ENCODE results near the gene KMT2B. TPM values are rescaled to one million over a fixed set of nuclear protein-coding genes. Genes with fewer than 3 reads are reported as not detected.

KMT2B gene
- total and polyA plus RNA-seq, 2 experiments from 2014 or later = 15.8 to 49.8 TPM

- Mint-ChIP-seq H3K27me3 (ENCODE audit: insufficient read depth, low read depth, poor library complexity) (peaks cover 5% of the 10 kb centered on the region), H3K27ac (no peak overlapping the region), H3K9me3 (no peaks in the 10 kb centered on the region), H3K36me3 (ENCODE audit: low read depth) (peaks cover 41% of the 10 kb centered on the region), H3K4me3 (peak overlapping the region; percentile 83), H3K4me1 (peaks cover 10% of the 10 kb centered on the region)
- peaks cover 4% of the 10 kb centered on the region; the same call in 1 of the 2 replicates for H3K4me1 ChIP-seq (ENCODE audit: insufficient read depth)
- peak overlapping the region; percentile 81; the same call in 1 of the 2 replicates for H3K27ac ChIP-seq (ENCODE audit: low read depth)
- H4K20me1 ChIP-seq (replicated peaks; ENCODE audit: insufficient read depth) = no peaks in the 10 kb centered on the region; the same call in 1 of the 2 replicates
- H3K27me3 ChIP-seq (ENCODE audit: insufficient read depth) = no peaks in the 10 kb centered on the region
- H3K4me2 ChIP-seq = peak overlapping the region; percentile 91
- peak; percentile 12 for ATAC-seq
- H3K9me2 ChIP-seq (ENCODE audit: insufficient read depth) = no peaks in the 10 kb centered on the region
- TF ChIP-seq STAT1 (IDR thresholded peaks at IDR 0.05; ENCODE audit: unreplicated experiment) = no peak
- no peak for TF ChIP-seq EZH2phosphoT487 (IDR thresholded peaks at IDR 0.05; ENCODE audit: unreplicated experiment)
- TF ChIP-seq POLR2AphosphoS5 (IDR thresholded peaks at IDR 0.05; ENCODE audit: low read depth) = 0 out of 2 replicates have a peak, but pooled peaks have one; percentile 1
- 0 out of 4 replicates have a peak, but pooled peaks of 1 of the 2 experiments have one; percentile 11 for TF ChIP-seq CTCF (conservative IDR thresholded peaks at IDR 0.05; ENCODE audit: low read depth in 2 of 2)
- TF ChIP-seq, protein P1, sequence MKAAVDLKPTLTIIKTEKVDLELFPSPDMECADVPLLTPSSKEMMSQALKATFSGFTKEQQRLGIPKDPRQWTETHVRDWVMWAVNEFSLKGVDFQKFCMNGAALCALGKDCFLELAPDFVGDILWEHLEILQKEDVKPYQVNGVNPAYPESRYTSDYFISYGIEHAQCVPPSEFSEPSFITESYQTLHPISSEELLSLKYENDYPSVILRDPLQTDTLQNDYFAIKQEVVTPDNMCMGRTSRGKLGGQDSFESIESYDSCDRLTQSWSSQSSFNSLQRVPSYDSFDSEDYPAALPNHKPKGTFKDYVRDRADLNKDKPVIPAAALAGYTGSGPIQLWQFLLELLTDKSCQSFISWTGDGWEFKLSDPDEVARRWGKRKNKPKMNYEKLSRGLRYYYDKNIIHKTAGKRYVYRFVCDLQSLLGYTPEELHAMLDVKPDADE (IDR thresholded peaks at IDR 0.05) = no peak
- H3K79me2 ChIP-seq (replicated peaks; ENCODE audit: insufficient read depth) = no peaks in the 10 kb centered on the region
- H2AFZ ChIP-seq = peak overlapping the region; percentile 78; the same call in 1 of the 2 replicates
- peaks cover 10% of the 10 kb centered on the region for H3F3A ChIP-seq (replicated peaks; ENCODE audit: low read depth)
- H3K36me3 ChIP-seq (ENCODE audit: insufficient read depth) = peaks cover 4% of the 10 kb centered on the region; the same call in 1 of the 2 replicates
- peak overlapping the region; percentile 96 for H3K4me3 ChIP-seq
- DNase-seq (ENCODE audit: low spot score) = no peak
Observed at GRCh38 chr19:35740108-35740422, 22.3 kb downstream of the KMT2B start.

GRCh38 chr19:35740423-35741202 is 22.8 kb downstream of the KMT2B start:
- H3K36me3 Mint-ChIP-seq (ENCODE audit: low read depth) = peaks cover 36% of the 10 kb centered on the region
- Histone ChIP-seq H3K27me3 (ENCODE audit: insufficient read depth) (no peaks in the 10 kb centered on the region), H4K20me1 (replicated peaks; ENCODE audit: insufficient read depth) (no peaks in the 10 kb centered on the region; the same call in 1 of the 2 replicates), H3F3A (replicated peaks; ENCODE audit: low read depth) (peaks cover 10% of the 10 kb centered on the region), H3K27ac (ENCODE audit: low read depth) (peak overlapping the region; percentile 96), H2AFZ (peak overlapping the region; percentile 78; the same call in 1 of the 2 replicates), H3K36me3 (ENCODE audit: insufficient read depth) (peaks cover 4% of the 10 kb centered on the region; the same call in 1 of the 2 replicates), H3K4me2 (peak overlapping the region; percentile 91), H3K79me2 (replicated peaks; ENCODE audit: insufficient read depth) (no peaks in the 10 kb centered on the region), H3K4me1 (ENCODE audit: insufficient read depth) (peaks cover 4% of the 10 kb centered on the region; the same call in 1 of the 2 replicates), H3K9me2 (ENCODE audit: insufficient read depth) (no peaks in the 10 kb centered on the region), H3K4me3 (peak overlapping the region; percentile 96)
- H3K4me3 Mint-ChIP-seq = peak overlapping the region; percentile 83
- peaks cover 10% of the 10 kb centered on the region for H3K4me1 Mint-ChIP-seq
- ATAC-seq (peak; percentile 75), DNase-seq (ENCODE audit: low spot score) (peak; percentile 99)
- no peaks in the 10 kb centered on the region for H3K9me3 Mint-ChIP-seq
- peaks cover 5% of the 10 kb centered on the region for H3K27me3 Mint-ChIP-seq (ENCODE audit: insufficient read depth, low read depth, poor library complexity)
- peak overlapping the region; percentile 98 for H3K27ac Mint-ChIP-seq
- TF ChIP-seq NANOG (IDR thresholded peaks at IDR 0.05; ENCODE audit: borderline replicate concordance) = no peak
- TF ChIP-seq POLR2AphosphoS5 (IDR thresholded peaks at IDR 0.05; ENCODE audit: low read depth) = peak; percentile 82
- TF ChIP-seq ZNF331 (CRISPR knock-in tag; IDR thresholded peaks at IDR 0.05; ENCODE audit: low read depth) = no peak
- TF ChIP-seq EZH2phosphoT487 (IDR thresholded peaks at IDR 0.05; ENCODE audit: unreplicated experiment) = no peak
- peak; percentile 87; the same call in 1 of the 2 replicates for TF ChIP-seq ZNF114 (CRISPR knock-in tag; IDR thresholded peaks at IDR 0.05)
- no peak for TF ChIP-seq JUNB (IDR thresholded peaks at IDR 0.05; ENCODE audit: unreplicated experiment)
- no peak; a peak in 1 of 4 replicates for TF ChIP-seq CTCF (conservative IDR thresholded peaks at IDR 0.05; ENCODE audit: low read depth in 2 of 2)
- 0 out of 2 replicates have a peak, but pooled peaks have one; percentile 25 for TF ChIP-seq CREB1 (CRISPR knock-in tag; IDR thresholded peaks at IDR 0.05; ENCODE audit: low read depth)
- no peak for TF ChIP-seq EZH2 (IDR thresholded peaks at IDR 0.05; ENCODE audit: low read depth, unreplicated experiment)
- TF ChIP-seq, protein P2, sequence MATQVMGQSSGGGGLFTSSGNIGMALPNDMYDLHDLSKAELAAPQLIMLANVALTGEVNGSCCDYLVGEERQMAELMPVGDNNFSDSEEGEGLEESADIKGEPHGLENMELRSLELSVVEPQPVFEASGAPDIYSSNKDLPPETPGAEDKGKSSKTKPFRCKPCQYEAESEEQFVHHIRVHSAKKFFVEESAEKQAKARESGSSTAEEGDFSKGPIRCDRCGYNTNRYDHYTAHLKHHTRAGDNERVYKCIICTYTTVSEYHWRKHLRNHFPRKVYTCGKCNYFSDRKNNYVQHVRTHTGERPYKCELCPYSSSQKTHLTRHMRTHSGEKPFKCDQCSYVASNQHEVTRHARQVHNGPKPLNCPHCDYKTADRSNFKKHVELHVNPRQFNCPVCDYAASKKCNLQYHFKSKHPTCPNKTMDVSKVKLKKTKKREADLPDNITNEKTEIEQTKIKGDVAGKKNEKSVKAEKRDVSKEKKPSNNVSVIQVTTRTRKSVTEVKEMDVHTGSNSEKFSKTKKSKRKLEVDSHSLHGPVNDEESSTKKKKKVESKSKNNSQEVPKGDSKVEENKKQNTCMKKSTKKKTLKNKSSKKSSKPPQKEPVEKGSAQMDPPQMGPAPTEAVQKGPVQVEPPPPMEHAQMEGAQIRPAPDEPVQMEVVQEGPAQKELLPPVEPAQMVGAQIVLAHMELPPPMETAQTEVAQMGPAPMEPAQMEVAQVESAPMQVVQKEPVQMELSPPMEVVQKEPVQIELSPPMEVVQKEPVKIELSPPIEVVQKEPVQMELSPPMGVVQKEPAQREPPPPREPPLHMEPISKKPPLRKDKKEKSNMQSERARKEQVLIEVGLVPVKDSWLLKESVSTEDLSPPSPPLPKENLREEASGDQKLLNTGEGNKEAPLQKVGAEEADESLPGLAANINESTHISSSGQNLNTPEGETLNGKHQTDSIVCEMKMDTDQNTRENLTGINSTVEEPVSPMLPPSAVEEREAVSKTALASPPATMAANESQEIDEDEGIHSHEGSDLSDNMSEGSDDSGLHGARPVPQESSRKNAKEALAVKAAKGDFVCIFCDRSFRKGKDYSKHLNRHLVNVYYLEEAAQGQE (IDR thresholded peaks at IDR 0.05; ENCODE audit: unreplicated experiment) = no peak
- TF ChIP-seq STAT1 (IDR thresholded peaks at IDR 0.05; ENCODE audit: unreplicated experiment) = no peak
